NK-92 (cell line): ENCODE data around the gene CYP39A1.
"Not testable (repeated sequence)": the region's sequence is repeated elsewhere in the genome, so short reads cannot be mapped to it uniquely, and the experiment has no call there.

Experiments used
- DNase-seq: peaks from one replicate; lab custom pipeline; 2025; ENCODE audit not compliant: unreplicated experiment; lab: John Stamatoyannopoulos, UW

Gene CYP39A1

DNA sequence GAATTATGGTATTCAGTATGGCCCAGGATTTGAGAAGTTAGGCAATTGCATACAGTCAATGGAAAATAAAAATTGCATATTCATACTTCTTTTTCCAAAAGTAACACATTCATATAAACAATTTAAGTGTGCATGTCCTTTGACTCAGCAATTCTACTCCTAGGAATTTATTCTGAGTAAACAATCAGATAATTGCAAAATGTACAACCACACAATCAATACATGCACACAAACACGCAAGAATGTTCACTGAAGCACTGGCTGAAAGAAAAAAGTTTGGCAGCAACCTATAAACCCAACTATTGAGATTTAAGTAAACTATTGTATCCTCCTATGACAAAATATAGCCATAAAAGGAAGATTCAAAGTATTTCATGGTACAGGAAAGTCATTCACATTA lies 1.6 kb downstream of the CYP39A1 start:
- DNase-seq, result no peak

DNA sequence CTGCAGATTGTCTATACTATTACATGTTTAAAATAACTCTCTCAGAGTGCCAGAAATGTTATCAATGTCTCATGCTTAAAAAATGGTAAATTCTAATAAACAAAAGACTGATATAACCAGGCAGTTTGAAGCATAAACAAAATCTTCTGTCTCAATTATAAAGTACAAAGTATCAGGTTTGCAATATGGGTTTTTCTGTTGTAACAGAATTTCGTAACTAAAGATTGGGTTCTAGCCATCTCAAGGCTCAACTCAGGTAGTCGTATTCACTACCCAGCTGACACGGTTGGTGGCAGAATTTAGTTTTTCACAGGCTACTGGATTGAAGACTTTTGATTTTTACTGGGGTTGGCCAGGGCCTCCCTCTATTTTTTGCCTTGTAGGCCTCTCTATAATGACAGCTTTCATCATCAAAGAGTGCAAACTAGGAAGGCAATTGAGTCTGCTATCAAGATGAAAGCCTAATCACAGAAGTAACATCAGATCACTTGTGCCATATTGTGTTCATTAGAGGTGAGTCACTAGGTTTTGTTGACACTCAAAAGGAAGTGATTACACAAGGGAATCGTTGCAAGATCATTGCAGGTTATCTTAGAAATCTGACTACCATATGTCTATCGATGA lies 3.6 kb downstream of the CYP39A1 start:
- DNase-seq, result no peak

DNA sequence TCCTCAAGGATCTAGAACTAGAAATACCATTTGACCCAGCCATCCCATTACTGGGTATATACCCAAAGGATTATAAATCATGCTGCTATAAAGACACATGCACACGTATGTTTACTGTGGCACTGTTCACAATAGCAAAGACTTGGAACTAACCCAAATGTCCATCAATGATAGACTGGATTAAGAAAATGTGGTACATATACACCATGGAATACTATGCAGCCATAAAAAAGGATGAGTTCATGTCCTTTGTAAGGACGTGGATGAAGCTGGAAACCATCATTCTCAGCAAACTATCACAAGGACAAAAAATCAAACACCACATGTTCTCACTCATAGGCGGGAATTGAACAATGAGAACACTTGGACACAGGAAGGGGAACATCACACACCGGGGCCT lies 4.5 kb downstream of the CYP39A1 start:
- not testable (repeated sequence) for DNase-seq

DNA sequence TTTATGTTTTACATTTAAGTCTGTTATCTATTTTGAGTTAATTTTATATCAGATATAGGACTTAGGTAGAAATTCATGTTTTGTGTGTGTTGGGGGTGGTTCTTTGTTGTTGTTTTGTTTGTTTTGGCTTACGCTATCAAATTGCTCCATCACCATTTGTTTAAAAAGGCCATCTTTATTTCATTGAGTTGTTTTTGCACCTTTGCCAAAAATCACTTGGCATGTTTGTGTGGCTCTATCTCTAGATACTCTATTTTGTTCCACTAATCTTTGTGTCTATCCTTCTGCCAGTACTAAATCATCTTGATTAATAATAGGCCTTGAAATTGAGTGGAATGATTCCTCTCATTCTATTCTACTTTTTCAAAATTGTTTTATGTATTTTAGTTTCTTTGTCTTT lies 7.4 kb downstream of the CYP39A1 start:
- no peak for DNase-seq

DNA sequence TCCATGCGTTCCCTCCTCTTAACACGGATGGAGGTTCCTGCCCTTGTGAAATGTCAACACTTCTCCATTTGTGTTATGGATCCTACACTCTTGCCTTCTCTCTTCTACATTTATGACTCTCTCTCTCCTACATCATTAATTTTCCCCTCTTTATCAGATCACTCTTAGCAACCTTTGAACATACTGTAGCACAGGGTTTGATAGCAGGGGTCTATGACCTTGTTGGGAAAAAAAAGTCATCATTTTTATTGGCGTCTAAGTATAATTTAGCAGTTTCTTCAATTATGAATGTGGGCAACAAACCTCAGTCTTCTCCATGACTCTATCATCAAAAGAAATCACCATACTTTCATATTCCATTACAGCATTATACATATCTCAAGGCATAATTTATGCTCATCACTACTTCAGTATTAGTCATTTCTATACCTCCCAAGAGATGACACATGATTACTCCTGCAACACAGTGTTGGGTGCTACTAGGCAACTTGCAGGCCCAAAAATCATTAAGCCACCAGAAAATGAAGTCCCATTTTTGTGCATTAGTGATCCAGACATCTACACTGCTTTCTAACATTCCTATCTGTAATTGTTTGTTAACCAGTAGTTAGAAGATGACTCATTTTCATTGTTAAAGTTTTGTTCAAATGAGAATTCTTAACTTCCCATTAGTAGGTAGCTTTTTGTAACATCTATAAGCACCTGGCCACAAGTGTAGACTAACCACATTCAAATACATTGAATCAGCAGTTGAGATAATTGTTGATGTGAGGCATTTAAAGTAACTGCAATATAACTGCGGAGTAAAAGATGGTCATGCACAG lies 9.5 kb downstream of the CYP39A1 start:
- no peak for DNase-seq

DNA sequence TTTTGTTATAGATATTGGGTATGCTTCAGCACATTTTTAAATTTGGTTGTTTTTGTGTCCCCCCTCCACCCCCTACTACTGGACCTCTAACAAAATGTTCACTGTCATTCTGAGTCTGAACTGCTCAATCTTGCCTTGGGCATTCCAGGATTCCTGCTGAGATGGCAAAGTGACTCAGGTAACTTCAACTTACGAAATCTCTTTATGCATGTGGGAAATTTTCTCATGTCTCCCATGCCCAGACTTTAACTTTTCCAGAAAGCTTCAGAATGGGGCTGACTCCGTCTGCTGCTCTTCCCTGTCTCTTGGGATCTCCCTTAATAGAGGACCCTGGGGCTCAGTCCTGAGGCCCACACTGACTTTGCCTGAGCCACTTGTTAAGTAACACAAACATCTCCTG lies 14.0 kb downstream of the CYP39A1 start:
- DNase-seq, result no peak

DNA sequence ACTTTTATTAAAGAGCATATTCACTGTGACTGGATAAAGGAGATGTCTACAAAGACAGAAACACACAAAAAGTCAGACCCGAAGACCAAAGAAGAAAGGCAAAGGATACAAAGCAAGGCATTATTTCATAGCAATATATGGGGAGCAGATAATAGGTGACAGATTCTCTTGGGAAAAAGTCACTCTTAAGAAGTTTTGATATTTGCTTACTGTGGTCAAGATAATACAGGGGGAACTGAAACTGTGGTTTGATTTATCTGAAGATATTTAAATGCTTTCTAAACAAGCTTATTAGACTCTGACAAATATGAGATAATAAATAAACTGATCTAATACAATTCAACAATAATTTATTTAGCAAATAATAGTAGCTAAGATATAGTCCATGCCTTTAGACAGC lies 14.7 kb downstream of the CYP39A1 start:
- DNase-seq, result no peak

DNA sequence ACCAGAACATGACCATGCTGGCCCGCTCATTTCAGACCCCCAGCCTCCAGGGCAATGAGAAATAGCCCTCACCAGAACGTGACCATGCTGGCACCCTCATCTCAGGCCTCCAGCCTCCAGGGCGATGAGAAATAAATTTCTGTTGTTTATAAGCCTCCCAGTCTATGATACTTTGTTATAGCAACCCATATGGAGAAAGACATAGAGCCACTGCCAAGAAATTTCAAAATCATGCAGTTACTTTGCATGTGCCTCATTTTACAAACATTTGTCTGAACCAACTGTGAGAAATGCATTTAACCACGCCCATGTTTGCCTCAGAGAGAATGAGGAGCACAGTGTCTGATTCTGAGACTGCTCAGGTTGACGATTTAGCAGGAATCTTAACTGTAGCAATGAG lies 15.5 kb downstream of the CYP39A1 start:
- no peak for DNase-seq

DNA sequence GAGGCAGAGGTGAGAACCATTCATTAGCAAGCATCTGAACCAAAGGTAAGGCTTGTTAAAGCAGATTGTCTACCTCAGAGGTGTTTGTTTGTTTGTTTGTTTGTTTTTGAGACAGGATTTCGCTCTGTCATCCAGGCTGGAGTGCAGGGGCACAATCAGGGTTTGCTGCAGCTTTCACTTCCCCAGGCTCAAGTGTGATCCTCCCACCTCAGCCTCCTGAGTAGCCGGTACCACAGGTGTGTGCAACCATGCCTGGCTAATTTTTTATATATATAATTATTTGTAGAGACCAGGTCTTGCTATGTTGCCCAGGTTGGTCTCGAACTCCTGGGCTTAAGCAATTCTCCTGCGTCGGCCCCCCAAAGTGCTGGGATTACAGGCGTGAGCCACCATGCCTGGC lies 17.2 kb downstream of the CYP39A1 start:
- no peak for DNase-seq

DNA sequence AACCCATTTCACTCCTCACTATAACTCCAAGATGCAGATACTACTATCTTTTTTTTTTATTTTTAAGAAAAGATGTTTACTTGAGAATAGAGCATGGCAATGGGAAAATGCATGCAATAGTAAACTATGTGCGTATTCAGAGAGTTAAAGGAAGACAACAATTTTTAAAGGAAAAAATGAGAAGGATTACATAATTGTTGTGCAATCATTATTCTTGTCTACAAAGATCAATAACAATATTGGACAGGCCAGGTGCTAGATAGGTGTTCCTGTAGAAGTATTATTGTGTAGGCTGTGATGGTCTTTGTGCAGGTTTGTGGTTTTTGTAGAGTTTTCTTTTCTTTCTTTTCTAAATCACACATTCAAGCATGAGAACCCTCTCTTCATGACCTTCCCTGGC lies 20.6 kb downstream of the CYP39A1 start:
- no peak for DNase-seq

DNA sequence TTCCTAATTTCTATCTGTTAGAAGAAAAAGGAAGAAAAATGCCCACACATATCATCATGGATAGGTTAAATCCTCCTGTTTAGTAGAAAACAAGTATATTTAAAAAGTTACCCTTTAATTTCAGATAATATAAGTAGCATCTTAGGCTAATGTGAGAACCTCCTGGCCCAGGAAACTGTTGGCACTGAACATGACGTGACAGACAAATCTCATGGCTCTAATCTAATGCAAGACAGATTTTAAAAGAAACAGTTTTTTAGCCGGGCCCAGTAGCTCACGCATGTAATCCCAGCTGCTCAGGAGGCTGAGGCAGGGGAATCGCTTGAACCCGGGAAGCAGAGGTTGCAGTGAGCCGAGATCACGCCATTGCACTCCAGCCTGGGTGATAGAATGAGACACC lies 22.9 kb downstream of the CYP39A1 start:
- DNase-seq, result no peak

DNA sequence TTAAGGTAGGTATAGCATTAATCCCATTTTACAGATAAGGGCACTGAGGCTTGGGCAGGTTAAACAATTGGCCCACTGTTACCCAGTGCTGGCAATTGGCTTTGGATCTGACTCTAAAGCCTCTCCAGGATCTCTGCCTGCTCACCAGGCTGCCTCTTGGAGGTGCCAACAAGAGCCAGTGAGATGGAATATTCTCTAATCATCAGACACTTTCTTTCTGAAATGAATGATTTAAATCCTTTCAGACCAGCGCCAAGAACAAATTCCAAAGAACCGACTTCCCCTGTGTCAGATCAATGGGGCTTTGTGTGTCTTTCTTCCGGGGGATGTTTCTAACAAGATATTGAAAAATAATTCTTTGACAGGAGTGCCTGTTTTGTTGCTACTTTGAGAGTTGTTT lies 23.6 kb downstream of the CYP39A1 start:
- no peak for DNase-seq

DNA sequence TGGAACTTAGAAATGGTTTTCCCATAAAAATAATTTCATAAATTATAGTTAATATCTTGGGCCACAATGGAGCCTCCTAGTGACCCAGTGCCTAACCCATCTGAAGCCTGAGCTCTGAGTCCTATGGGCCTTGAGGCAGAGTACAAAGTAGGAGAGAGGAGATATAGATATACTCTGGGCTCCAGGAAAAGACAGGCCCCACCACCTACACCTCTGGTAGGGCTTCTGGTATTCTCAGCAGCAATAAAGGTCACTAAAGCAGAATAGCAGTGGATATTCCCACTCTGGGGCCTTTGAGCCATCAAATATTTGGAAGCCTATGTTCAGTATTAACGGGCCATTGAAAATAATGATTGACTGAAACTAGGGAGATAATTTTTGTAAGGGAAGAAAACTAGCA lies 24.1 kb downstream of the CYP39A1 start:
- no peak for DNase-seq

DNA sequence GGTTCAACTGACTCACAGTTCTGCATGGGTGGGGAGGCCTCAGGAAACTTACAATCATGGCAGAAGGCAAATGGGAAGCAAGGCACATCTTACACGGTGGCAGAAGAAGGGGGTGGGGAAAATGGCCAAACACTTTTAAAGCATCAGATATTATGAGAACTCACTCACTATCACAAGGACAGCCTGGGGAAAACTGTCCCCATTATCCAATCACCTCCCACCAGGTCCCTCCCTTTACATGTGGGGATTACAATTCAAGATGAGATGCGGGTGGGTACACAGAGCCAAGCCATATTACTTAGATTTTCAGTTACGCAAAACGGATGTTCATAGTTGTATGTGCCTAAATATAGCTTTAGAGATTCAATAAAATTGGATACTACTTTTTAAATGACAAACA lies 25.6 kb downstream of the CYP39A1 start:
- no peak for DNase-seq

DNA sequence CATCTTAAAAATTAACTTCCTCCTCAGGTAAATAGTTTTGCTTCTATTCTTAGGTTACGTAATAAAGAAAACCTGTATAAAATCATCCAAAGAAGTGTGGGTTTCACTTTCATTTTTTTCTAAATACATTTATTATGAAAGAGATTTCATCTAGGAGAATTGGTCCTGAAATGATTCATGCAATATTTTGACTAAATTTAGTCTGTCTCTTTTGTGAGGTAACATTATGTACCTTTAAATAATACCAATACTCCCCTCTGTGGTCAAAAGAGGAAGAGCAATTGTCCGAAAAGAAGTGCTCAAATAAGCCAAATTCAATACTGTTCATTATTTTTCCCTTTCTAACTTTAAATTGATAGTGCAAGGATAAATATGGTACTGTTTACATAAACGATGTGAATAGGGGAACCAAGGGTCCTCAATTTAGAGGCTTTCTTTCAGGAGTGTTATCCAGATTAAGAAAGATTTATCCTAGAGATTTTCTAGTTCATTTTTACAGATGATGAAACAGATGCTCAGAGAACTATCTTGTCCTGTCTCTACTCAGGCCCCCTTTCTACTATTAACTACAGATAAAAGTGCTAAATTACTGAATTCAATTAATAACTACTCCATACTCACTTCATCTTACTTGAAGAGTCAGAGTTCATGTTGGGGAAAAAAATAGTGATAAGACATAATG lies 26.2 kb downstream of the CYP39A1 start:
- DNase-seq, result no peak

DNA sequence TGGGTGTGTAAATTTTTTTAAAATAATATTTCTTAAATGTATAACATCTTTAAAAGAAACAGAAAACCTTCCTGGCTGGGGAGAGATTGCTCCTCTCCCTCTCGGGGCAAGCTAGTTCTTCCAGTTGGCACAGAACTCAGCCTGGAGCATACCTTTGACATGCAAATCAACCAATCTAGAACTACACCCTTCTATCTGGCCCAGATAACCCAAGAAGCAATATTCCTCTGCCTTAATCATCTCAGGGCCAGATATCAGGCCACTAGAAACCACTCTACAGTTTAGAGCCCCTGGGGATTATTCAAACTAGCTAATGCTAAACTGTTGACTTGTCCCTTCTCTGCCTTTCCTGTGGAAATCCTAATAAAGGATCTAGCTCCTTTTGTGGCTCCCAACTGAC lies 33.9 kb downstream of the CYP39A1 start:
- DNase-seq, result no peak

DNA sequence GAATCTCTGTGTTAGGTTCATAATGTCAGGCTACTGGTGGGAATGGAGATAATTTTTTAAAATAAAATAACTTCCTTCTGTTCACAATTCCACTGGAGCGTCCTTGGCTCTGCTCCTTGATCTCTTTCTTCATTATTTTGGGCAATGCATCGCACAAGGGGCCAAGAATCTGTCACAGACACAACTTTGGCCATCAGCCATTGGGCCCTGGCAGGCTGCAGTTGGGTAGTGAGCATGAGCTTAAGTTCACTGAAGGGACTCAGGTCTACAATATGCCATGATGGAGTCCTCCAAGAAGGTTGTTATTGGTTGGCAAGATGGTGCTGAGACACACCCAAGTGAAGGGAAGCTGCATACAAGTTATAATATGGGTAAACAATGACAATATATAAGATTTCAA lies 40.0 kb downstream of the CYP39A1 start:
- DNase-seq, result no peak

DNA sequence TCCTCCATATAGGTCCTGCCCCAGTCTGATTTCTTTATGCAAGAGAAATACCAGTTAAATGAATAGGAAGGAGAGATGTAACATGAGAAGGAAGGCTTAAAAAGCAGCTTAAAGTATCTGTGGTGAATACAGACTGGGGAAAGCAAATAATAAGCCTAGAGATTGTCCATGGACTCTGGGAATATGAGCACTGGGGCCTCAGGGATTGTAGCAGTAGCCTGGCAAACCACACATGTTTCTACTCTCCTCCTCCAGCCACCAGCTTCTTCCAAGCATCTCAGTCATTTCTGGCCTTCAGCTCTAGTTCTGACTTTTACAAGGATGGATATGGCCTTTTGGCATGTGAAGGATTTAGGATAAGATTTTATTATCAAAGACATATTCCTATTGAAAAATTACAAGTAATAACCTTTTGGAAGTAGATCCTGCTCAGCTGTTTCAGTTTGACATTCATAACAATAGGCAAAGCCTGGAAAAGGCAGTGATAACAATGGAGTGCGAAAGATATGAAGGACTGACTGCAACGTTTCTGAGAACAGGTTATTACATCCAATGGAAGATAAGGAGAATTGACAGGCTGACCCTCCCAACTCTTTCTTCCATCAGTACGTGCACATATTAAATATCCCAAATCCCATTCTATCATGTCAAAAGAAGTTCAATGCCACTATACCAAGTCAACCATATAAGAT lies 41.6 kb downstream of the CYP39A1 start:
- no peak for DNase-seq

DNA sequence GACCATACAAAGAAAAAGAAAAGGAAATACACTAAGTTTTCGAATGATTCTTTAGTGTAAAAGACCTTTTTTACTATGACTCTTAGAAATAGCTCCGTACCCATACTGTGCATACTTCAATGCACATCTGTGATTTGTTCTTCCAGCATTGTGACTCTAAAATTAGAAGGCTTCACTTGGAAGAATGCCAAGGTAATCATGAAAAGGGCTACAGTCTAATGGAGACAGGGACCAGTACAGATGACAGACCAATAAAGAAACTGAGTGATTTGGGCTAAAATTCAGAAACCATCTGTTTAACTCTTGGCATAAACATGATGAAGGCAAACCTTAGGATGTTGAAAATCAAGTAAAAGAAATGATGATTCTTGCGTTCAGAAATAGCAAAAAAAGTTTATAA lies 46.3 kb downstream of the CYP39A1 start:
- no peak for DNase-seq

DNA sequence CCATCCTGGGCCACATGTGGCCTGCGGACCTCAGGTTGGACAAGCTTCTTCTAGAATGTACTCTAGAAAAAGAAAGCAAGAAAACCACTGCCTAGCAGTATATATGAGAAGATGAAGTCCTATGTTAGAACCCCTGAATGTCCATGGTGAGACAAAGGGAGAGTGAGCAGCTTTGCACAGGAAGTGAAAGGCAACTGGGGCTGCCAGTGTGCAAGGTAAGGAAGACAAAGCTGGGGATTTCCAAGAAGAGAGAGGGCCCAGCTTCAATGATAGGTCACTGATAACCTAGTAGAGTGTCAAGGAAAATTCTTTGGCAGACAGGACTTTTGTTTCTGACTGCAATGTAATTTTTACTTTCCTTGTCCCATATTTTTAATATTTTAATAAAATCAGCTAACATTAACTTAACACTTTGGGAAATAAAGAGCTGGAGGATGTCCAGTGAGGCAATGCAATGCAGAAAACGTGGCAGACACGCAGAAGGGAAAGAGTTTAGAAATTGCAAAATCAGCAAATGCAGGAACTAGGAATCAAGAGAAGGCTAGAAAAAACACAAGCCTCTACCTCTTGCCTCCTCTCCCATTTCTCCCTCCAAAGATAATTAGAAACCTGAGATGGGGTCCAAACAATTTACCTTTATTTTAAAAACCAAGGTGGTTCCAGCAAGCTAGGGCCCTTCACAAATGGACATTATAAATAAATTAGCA lies 47.4 kb downstream of the CYP39A1 start:
- DNase-seq, result no peak

DNA sequence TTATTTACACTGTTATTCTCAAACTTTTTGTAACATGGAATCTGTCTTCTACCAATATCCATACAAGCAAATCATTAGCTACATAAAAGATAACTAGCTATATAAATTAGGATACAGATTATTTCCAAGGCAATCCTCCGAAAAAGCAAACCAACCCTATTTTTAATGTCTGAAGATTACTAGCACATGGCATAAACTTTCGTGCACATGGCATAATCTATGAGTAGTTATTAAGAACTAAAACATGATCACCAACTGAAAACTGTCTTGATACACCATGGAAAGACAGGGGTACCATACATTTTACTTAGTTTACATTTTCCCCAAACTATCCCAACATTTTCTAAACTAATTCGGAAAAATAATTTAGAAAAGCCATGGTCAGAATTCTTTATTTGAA lies 54.4 kb downstream of the CYP39A1 start:
- DNase-seq, result no peak
